Central memory CD4-positive, alpha-beta T cell (primary cell): ENCODE measurements around the gene ELF2.
"Not testable (repeated sequence)": the region's sequence is repeated elsewhere in the genome, so short reads cannot be mapped to it uniquely, and the experiment has no call there.

Experiments
- DNase-seq: peaks from one replicate; pipeline ENCODE4 v3.0.0; 2022
- total RNA-seq, 3 experiments: gene quantifications; one replicate each; lab custom pipeline; 2026; lab: John Stamatoyannopoulos, UW

The ELF2 gene
- total RNA-seq: 35.6 to 93.2 (median 82.4) reads per million in 3 experiments

GRCh38 chr4:139177049-139177868 lies at the start of gene ELF2:
TSS of gene ELF2 (minus strand) at chr4:139177218. CDS start at chr4:139137701, 39,517 bp downstream.
- DNase-seq: peak; percentile 84

- no peak for DNase-seq
These were observed 46.8 kb upstream of the ELF2 start for GRCh38 chr4:139223682-139224317.

- DNase-seq: no peak
These were observed 45.2 kb upstream of the ELF2 start for GRCh38 chr4:139222215-139222614.

DNA sequence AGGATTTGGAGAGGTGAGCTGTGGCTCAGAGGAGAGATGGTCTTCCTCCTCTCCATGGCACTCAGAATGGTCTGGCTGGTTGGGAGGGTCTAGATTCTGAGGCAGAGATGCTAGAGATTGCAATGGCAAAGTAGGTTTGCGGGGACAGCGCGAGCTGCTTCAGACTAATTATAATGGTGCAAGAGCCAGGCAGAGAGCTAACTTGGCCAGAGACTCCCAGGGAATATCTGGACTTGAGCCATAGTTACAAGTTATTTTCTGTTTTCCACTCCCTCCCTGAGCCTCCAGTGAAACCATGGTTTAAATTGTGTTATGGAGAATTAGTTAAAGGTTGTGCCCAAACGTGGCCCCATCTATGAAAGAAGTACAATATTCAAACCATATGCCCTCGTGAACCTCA lies 44.7 kb upstream of the ELF2 start:
- DNase-seq: no peak

DNA sequence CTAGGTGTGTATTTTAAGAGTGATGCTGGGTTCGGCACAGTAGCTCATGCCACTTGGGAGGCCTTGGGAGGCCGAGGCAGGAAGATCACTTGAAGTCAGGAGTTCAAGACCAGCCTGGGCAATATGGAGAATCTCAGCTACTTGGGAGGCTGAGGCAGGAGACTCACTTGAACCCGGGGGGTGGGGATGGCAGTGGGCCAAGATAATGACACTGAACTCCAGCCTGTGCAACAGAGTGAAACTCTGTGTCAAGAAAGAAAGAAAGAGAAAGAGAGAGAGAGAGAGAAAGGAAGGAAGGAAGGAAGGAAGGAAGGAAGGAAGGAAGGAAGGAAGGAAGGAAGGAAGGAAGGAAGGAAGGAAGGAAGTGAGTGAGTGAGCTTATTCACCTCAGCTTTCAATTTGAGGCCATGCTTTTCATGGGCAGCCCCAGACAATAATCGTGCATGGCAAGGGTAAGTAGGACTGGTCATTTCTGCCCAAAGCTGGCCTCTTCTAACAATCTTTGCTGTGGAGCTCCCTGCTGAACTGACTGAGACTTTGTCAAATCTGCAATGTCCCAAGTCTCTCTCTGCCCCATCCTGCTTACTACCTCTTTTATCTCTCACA lies 42.5 kb upstream of the ELF2 start:
- DNase-seq: no peak

DNA sequence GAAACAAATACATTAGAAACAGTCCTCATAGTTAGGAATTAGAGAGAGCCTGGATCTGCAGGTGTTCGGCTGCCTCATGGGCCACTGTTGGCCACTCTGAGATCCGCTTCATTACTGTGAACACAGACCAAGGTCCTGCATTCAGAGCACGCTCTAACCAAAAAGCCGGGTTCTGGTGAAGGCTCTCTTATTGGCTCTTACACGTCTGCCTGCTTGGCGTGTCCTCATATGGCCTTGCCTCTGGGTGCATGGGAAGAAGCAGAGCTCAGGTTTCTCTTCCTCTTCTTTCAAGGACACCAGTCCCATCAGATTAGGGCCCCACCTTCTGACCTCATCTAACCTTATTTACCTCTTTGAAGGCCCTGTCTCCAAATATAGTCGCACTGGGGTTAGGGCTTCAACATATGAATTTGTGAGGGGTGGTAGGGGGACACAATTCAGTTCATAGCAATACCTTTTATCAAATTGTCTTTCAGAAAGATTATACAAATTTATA lies 37.1 kb upstream of the ELF2 start:
- DNase-seq: no peak

DNA sequence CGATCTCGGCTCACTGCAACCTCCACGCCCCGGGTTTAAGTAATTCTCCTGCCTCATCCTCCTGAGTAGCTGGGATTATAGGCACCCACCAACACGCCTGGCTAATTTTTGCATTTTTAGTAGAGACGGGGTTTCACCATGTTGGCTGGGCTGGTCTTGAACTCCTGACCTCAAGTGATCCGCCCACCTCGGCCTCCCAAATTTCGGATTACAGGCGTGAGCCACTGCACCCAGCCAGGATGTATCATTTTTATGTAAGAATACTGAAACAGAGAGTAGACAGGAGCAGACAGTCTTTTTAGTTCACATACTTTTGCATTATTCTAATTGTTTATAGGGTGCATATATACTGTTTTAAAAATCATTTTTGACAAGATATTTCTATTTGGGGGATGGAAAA lies 36.6 kb upstream of the ELF2 start:
- not testable (repeated sequence) for DNase-seq

DNA sequence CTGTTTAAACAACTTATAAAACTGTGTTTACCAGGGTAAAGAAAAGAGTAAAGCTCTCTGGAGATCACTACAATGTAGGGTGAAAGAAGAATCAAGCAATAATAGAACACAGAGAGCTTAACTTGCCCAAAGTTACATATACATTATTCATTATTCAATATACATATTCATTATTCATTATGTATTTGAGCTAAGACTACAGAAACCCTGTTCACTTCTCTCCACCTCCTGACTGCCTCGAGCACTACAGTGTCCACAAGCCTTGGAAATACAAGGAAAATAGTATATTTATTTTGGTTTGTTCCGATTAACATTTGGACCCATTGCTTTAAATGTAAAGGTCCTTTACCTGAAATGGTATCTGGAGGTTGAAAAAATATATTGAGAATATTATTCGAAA lies 35.9 kb upstream of the ELF2 start:
- no peak for DNase-seq

DNA sequence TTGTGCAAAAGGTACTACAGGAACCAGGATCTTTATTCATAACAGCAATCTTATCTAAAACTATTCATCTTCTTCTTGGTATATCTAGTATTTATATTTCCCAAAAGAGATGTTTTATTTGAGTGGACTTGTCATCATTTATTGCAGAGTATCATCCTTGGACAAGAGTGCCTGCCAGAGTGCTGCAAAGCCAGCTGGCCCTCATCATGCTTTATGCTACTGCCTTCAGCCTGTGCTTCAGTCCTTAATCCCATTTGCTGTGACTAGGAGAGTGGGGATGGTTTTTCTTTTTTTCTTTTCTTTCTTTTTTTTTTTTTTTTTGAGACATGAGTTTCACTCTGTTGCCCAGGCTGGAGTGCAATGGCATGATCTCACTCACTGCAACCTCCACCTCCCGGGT lies 33.5 kb upstream of the ELF2 start:
- no peak for DNase-seq

DNA sequence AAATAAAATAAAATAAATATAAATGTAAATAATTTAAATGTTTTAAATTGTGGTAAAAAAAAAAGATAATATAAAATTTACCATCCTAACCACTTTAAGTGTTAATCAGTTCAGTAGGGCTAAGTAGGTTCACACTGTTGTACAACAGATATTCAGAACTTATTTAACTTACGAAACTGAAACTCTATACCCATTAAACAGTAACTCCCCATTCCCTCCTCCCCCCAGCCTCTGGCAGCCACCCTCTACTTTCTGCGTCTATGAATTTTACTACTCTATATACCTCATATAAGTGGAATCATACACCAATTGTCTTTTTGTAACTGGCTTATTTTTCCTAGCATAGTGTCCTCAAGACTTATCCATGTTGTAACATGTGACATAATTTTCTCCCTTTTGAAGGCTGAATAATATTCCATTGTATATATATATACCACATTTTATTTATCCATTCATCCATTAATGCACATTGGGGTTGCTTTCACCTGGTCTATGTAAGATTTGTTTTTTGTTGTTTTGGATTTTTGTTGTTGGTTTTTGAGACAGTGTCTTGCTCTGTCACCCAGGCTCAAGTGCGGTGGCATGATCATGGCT lies 32.5 kb upstream of the ELF2 start:
- DNase-seq: no peak

- DNase-seq: peak; percentile 12
These were observed 31.5 kb upstream of the ELF2 start for GRCh38 chr4:139208404-139208945.

DNA sequence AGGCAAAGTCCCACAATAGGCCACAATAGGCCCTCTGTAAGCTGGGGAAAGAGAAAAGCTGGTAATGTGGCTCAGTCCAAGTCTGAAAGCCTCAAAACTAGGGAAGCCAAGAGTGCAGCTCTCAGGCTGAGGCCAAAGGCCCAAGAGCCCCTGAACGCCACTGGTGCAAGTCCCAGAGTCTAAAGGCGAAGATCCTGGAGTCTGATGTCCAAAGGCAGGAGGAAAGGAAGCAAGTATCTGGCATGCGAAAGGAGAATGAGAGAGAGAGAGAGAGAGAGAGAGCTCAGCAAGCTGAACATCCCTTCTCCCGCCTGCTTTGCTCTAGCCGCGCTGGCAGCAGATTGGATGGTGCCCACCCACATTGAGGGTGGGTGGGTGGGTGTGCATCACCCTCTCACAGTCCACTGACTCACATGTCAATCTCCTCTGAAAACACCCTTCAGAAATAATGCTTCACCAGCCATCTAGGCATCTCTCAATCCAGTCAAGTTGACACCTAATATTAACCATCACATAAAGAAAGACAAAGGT lies 30.9 kb upstream of the ELF2 start:
- DNase-seq: no peak

DNA sequence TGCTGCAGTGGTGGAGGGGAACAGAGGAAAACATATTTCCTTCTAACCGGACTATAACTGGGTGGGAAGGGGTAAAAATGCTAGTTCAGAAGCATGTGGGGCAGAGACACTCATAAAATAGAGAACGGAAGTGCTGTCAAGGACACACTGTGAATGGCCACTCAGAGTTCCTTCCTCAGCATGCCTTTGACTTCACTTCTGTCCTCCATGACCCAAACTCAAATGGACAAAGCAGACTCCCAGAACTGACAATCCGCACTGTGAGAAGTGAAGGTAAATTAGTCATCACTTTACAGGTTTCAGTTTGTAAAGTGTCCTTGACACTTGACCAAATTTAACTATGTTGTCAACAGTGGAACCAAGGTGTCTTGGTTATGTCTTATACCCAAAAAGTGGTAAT lies 30.2 kb upstream of the ELF2 start:
- no peak for DNase-seq

DNA sequence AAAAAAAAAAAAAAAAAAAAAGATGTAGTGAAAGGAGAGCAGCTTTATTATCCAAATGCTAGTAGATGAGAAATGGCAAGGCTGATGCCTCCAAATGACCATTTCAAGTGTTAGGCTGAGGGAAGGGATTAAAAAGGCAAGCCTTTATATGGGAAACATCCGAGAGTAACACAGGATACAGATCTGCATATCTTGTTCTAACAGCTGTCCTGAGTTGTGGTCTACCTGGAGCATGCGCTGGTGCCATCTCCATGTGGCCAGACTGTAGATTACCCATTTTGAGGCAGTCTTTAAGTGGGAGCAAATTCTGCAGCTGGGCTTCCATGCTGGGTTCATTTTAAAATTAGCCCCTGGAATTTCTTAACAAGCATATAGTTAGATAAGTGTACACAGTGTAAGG lies 26.0 kb upstream of the ELF2 start:
- DNase-seq: no peak

DNA sequence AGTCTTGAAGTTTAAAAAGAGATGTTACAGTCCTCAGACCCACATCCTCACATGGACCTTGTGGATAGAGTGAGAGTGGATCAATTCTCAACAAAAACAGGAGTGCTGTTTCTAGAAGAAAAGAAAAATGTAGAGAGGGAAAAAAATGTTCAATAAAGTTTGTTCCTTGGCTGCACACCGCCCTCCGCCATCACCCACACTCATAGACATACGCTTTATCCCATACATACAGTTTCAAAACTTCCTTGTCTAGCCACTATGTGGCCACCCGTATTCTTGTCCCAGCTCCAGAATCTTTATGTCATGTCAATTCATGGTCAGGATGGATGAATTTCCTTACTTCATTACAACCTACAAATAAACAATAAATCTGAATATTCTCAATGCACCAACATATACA lies 23.5 kb upstream of the ELF2 start:
- no peak for DNase-seq

DNA sequence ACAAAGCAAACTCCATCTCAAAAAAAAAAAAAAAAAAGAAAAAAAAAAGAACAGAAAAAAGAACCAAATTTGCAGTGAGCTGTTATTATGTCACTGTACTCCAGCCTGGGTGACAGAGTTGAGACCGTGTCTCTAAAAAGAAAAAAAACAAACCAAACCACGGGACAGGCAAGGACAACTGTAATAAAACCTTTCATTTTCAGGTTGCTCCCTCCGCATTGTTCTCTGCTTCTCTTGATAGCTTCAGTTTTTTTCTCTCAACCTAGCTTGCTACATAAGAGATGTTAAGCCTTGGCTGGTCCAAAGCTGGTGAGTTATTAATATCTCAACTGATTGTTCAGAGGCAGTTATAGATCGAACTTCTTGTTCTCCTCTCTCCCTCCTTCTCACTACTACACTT lies 23.1 kb upstream of the ELF2 start:
- no peak for DNase-seq

DNA sequence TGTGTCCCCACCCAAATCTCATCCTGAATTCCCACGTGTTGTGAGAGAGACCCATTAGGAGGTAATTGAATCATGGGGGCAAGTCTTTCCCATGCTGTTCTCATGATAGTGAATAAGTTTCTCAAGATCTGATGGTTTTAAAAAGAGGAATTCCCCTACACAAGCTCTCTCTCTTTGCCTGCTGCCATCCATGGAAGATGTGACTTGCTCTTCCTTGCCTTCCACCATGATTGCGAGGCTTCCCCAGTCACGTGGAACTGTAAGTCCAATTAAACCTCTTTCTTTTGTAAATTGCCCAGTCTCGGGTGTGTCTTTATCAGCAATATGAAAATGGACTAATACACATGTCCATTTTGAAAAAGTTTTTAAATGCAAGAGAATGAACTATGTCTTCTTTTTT lies 20.2 kb upstream of the ELF2 start:
- not testable (repeated sequence) for DNase-seq

GRCh38 chr4:139196462-139196861 lies 19.4 kb upstream of the ELF2 start:
- no peak for DNase-seq

DNA sequence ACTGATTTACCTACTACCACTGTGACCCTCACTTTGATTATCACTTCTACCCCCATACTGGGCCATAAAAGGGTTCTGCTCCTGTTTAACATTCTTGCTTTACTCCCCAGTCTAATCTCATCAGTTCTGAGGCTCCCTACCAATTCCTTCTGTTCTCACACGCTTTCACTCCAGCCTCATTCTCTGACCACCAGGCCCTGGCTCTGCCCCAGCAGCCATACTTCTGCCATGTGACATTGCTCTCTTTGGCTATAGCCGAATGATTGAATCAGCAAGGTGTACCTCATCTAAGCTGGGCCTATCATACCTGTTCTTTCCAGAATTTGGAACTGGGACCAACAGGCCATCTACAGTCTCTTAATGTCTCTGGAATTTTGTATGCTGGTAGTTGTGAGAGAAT lies 14.4 kb upstream of the ELF2 start:
- no peak for DNase-seq

DNA sequence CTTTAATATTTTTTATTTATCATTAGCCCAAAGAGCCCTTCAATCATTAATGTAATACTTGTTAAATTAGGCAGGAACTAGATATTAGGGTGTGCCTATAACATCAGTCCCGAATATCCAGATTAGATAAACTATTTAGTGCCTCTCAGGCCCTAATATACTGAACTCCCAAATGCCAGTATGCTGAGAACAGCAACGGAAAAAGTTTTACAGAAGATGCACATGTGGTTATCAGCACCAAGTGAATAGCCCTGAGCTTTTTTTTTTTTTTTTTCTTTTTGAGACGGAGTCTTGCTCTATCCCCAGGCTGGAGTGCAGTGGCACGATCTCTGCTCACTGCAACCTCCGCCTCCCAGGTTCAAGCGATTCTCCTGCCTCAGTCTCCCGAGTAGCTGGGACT lies 13.0 kb upstream of the ELF2 start:
- no peak for DNase-seq

DNA sequence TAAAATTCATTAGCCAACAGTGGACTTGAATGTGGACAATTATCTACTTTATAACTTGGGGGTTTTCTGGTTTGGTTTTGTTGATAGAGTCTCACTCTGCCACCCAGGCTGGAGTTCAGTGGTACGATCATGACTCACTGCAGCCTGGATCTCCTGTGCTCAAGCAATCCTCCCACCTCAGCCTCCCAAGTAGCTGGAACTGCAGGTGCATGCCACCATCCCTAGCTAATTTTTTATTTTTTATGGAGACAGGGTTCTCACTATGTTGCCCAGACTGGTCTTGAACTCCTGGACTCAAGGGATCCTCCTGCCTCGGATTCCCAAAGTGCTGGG lies 12.4 kb upstream of the ELF2 start:
- DNase-seq: no peak

DNA sequence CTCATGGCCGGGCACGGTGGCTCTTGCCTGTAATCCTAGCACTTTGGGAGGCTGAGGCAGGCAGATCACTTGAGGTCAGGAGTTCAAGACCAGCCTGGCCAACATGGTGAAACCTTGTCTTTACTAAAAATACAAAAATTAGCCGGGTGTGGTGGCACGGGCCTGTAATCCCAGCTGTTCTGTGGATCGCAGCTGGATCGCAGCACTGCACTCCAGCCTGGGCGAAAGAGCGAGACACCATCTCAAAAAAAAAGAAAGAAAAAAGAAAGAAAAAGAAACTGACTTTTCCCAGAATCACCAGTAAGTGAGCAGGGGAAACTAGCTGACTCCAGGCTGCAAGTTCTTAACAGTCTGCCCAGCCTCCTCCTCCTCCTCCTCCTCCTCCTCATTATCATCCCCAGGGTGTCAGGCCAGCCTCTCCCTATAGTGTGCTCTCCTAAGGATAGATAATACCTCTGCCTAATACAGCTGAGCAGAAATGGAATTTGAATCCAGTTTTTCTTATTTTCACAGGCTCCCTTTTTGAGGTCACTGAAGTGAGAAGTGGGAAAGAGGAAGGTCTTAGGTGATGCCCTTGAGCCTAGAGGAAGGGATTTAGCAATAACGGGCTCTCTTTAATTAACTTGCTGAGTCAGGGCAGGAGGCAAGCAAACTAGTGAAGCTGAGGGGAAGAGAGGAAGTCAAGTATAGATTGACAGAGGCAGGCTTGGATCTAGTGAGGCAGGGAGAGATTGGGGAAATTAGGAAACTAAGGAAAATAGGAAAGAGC lies 11.8 kb upstream of the ELF2 start:
- no peak for DNase-seq
